Endothelial cell of umbilical vein (primary cell): ENCODE data around the gene CCNYL1.

ENCODE experiments used
- GATA2 ChIP-seq: IDR thresholded peaks from 2 replicates; pipeline ENCODE4 v1.7.0; 2011; ENCODE audit warnings: low read depth, mild to moderate bottlenecking, moderate library complexity, mixed read lengths, low read length; ENCODE audit not compliant: insufficient read length, insufficient read depth
- POLR2A ChIP-seq: IDR thresholded peaks from 2 replicates; pipeline ENCODE4 v1.6.1; 2012; ENCODE audit warnings: low read depth, mild to moderate bottlenecking, control low read depth, low read length
- TF ChIP-seq, protein P1 (sequence below), 2 donors: IDR thresholded peaks; 1 replicate in 1 of 2; 2 replicates in 1 of 2; pipeline ENCODE4 v1.5.1; 2011; ENCODE audit warnings: low read length in 2 of 2, mild to moderate bottlenecking in 2 of 2, moderate library complexity in 2 of 2, control low read depth in 1 of 2, inconsistent platforms in 1 of 2, low read depth in 1 of 2; ENCODE audit not compliant: insufficient read depth in 1 of 2; ENCODE audit errors: extremely low read depth in 1 of 2
- TF ChIP-seq, protein P2 (sequence below): IDR thresholded peaks from 2 replicates; pipeline ENCODE4 v1.6.1; 2011; ENCODE audit not compliant: insufficient read depth, insufficient read length

DNA sequence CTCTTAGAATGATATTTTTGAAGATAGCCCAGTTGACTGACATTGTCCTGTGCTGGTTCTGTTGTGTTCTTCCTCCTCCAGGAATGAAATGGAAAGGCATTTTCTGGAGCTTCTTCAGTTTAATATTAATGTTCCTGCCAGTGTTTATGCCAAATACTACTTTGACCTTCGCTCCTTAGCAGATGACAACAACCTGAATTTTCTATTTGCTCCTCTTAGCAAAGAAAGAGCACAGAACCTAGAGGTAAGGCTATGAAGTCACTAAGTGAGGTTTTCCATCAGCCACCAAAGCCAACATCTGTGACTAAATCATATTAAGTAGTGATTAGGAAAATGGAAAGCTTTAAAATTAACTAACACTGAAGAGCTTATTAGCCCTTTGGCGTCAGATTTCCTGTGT lies 39.4 kb downstream of the CCNYL1 start:
- TF ChIP-seq POLR2A (no peak), GATA2 (no peak)
- TF ChIP-seq, protein P1, sequence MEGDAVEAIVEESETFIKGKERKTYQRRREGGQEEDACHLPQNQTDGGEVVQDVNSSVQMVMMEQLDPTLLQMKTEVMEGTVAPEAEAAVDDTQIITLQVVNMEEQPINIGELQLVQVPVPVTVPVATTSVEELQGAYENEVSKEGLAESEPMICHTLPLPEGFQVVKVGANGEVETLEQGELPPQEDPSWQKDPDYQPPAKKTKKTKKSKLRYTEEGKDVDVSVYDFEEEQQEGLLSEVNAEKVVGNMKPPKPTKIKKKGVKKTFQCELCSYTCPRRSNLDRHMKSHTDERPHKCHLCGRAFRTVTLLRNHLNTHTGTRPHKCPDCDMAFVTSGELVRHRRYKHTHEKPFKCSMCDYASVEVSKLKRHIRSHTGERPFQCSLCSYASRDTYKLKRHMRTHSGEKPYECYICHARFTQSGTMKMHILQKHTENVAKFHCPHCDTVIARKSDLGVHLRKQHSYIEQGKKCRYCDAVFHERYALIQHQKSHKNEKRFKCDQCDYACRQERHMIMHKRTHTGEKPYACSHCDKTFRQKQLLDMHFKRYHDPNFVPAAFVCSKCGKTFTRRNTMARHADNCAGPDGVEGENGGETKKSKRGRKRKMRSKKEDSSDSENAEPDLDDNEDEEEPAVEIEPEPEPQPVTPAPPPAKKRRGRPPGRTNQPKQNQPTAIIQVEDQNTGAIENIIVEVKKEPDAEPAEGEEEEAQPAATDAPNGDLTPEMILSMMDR (IDR thresholded peaks at IDR 0.05; ENCODE audit: extremely low read depth in 1 of 2, insufficient read depth in 1 of 2, low read depth in 1 of 2, low read length in 2 of 2) = no peak
- TF ChIP-seq, protein P2, sequence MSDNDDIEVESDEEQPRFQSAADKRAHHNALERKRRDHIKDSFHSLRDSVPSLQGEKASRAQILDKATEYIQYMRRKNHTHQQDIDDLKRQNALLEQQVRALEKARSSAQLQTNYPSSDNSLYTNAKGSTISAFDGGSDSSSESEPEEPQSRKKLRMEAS = no peak
